HG03064 (cell line): ENCODE data around the gene FNDC5.

Experiments used
- ATAC-seq: cut with Tn5 transposase; IDR thresholded peaks from one replicate; pipeline ENCODE4 v1.9.1; 2021; ENCODE audit warnings: low read depth; ENCODE audit not compliant: unreplicated experiment

Gene FNDC5

DNA sequence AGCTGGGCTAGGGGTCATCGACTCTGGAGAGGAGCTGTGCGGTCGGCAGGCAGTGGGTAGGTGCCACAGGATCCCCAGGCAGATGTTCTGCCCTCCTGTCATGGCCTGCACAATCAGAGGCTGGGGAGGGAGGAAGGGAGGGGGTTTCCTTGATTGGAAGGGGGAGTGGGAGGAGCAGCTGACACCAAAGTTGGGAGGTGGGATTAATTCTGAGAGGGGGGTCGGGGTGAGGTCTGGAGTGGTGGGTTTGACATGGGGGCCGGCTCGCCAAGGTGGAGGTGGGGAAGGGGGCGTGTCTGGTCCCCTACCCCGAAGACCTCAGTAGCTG, 14.9 kb upstream of the FNDC5 start:
- no peak for ATAC-seq

DNA sequence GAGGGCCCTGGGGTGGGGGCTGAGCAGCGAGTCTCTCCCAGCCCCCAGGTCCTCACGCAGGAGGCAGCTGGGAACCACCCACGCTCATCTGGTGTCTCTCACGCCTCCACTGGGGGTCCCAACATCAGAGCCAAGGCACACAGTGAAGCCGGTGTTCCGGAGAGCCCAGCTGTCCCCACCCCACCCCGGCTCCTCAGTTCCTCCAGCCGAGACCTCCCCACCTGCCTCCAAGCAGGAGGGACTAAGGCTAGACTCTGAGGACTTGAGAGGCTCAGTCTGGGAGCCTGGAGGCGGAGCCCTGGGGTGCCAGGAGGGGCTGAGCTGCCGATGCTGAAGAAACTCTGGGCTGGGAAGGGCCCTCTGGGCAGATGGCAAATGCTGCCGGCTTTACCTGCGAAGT, 14.0 kb upstream of the FNDC5 start:
- ATAC-seq = no peak

DNA sequence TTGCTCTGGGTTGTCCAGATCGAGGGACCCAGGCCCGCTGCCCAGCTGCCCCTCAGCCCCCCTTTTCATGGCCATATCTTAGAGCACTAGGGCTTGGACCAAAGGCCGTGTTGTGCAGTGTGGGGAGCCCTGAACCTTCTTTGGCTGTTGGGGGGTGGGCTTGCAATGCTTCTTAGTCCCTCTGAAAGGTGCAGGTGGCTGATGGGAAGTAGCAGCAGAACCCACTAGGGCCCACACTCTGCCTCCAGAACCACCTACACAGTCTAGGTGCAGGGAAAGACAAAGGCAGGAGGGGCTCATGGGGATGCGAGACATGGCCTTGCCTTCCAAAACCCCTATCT, 13.3 kb upstream of the FNDC5 start:
- ATAC-seq = no peak

DNA sequence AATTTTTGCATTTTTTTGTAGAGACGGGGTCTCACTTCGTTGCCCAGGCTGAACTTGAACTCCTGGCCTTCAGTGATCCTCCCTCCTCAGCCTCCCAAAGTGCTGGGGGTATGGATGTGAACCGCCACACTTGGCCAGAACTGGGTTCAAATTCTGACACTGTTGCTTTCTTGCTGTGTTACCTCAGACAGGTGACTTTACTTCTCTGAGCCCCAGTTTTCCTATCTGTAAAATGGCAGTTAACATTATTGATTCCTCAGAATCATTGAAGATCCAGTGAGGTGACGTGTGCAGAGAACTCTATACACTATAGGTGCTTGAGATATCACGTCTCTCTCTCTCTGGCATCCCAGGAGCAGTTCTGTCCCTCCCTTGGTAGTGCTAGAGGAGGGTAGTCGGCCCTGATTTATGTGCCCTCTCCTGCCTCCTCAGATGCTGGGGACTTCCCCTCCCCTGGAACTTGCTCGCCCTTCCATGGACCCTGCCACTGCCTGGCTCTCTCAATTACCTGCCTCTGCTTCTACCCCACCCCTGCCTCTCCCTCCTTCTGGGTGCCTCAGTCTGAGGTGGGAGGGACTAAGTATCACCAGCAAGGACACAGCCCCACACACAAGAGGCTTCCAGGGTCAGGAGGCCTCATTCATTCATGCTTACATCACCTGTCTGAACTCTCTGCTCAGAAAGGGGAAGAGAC, 12.8 kb upstream of the FNDC5 start:
- no peak for ATAC-seq

DNA sequence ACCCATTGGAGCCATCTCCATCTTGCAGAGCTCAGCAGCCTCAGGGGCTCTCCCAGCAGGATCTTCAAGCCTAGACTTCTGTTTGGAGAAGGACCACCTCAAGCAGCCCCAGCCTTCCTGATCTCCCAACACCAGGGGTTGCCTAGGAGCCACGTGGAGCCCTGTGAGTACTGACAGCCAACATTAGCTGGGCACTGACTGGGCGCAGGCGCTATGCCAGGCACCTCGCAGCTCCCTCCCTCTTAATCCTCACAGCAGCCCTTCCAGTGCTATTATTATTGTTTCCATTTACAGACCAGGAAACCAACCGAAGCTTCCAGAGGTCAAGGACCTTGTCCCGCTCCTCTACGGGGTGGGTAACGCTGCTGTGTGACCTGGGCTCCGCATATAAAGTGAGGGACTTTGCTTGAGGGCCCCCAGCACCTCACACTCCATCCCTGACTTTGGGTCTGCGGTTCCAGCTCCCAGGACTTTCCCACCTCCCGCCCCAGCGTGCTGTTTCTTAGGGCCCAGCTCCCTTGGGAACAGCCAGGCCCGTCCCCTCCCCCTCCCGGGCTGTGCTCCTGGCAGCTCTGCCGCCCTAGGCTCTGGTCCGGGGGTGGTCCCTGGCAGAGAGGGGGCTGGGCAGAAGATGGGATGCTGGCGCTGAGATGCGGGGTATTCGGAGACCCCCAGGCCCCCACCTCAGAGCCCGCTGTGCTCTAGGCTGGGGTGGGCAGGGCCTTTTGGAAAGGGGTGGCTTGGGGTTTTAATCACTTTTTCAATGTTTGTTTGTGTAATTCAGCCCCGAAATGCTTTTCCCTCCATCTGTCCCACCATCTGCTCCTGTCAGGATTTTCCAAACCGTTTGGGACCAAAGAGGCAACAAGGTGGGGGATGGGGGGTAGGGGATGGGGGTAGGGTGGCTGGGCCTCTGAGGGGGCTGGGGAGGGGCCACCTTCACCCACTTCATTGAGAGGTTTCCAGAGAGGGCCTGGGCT, 11.4 kb upstream of the FNDC5 start:
- ATAC-seq = no peak

DNA sequence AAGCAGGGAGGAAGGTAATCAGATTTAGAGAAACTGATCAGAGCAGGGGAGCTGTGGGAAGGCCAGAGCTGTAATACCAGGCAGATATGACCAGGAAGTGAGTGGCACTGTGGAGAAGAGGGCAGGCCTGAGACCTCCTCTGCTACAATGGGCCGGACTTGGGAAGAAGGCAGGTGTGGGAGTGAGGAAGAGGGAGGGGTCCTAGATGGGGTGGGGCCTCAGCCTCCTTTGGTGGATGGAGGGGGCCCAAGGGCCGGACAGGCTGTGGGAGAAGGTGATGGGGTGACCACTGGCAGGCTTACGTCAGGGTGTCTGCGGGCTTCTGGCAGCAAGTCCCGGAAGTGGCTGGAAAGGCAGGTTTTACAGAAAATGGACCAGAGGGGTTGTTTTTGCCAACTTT, 10.6 kb upstream of the FNDC5 start:
- ATAC-seq = no peak

DNA sequence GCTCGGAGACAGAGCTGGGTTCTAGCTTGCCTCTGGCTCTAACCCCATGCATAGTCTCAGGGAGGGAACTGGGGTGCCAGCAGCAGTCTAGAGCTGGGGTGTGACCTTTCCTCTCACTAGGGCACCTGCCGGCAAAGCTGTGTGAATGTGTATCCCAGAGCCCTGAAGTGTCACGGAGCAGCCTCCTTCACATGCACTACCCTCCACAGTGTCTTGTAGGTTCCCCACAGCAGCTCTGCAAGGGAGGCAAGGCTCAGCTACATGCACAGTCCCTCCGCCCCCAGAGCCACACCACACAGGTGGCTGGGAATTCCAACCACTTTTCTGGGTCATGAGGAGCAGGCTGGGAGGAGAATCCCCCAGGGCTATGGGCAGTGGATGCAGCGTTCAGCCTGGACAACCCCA, 7.9 kb upstream of the FNDC5 start:
- ATAC-seq = no peak

DNA sequence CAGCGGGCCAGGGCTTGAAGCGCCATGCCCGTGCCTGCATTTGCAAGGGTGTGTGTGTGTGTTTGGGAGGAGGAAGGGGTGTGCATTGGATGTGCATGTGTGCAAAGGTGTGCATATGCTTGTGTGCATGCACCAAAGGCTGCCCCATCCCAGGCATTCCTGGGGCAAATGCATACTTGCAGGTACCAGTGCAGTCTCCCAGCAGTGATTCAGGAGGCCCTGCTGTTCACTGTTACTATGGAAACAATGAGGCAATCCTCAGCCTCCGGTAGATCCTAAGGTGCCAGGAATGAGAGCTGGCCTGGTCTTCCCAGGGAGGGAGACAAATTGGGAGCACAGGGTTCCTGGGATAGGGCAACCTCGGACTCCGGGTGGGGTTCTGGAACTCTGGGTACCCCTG, 7.5 kb upstream of the FNDC5 start:
- ATAC-seq = no peak

DNA sequence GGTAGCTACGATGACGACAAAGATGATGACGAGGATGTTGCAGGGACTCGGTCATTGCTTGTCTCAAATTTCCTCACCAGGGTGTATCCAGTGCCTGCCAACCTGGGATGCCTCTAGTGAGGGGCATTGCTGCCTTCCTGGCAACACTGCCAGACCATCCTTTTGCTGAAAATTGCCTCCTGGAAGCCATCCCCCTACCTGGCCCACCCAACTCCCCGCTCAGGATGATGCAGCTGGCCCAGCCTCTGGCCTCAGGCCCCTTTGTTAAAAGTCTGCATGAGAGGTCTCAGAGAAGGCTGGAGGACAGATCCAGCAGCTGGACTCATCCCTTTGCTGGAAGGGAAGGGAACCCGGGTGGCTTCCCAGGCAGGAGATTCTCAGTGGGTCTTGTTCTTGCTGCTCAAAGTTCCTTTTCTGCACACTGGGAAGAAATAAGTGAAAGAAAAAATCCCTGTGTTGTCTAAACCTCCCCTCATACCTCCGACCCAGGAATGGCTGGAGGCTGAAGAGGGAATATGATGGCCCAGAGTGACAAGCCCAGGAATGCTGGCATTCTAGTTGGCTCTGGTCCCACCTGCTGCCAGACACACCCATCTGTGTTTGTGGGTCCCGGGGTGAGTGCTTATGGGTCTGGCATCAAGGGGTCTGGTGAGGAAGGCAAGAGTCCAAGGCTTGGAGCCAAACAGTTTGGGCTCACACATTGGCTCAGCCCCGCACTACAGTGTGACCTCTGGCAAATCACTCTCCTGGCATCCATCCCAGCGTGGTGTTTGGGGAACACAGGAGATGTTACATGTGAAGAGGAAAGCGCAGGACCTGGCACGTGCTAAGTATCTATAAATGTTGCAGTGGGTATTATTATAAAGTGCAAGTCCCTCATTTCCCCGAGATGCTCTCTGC, 6.7 kb upstream of the FNDC5 start:
- no peak for ATAC-seq

DNA sequence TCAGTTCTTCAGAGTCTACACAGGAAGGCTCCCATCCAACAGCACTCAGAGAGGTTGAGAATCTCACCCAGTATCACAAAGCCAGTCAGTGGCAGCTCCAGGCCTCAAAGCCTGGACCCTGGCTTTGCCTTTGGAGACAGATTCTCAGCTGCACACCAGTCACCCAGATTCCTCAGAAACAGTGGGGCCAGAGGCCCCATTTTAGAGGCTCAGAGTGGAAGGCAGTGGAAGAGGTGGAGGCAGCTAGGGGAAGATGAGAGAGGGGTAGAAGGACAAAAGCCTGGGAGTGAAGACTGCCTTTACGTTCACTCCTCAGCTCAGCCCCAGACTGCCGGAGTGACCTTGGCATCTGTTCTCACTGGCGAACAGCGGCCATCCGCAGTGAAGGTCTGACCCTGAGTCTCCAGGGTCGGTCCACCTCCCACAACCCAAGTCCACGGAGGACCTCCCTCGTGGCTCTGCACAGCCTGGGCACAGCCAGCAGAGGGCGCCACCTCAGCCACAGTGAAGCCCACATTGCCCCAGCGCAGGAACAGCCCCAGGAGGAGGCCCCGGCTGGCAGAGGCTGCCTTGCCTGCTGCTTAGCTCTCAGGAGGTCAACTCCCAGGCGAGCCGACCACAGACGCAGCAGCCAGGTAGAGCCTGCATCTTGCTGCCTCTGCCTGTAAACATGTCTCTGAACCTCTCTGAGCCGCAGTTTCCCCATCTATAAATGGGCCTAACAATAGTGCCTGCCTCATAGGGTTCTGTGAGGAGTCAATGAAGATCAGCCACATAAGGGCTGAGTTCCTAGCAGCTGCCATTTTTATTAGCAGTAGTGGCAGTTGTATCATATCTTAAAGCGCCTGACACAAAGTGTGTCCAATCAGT, 5.9 kb upstream of the FNDC5 start:
- no peak for ATAC-seq

DNA sequence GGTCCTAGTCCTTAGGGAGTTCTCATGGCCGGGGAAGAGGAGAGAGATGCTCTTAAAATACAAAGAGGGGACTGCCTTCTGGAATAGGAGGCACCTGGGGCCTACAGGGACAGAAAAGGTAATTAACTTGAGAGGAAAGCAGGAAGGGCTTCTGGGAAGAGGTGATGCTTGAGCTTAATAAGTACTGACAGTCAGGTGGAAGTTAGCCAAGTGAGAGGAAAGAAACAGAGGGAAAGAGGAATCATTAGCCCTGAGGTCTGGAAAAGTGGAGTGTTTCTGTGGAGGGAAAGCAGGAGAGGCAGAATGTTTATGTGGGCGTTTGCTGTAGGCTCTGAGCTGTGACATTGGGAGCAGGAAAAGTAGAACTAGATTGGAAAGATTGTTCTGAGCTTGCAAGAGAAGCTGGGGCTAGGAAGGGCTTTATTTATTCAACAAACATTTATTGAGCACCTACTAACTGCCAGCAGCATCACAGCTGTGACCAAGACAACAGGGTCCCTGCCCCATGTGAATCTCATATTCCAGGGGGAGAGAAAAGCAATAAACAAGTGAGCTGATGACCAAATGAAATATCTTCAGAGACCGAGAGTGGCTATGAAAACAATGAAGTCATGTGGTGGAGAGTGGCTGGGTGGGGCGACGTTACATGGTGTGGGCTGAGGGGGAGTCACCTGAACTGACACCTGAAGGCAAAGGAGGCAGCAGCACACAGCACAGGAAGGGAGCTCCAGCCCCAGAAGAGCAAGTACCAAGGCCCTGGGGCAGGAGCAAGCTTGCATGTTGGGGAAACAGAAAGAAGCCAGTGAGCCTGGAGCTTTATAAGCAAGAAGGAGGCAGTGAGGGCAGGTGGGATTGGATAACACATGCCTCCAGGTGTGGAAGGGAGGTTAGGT, 4.4 kb upstream of the FNDC5 start:
- ATAC-seq = no peak

DNA sequence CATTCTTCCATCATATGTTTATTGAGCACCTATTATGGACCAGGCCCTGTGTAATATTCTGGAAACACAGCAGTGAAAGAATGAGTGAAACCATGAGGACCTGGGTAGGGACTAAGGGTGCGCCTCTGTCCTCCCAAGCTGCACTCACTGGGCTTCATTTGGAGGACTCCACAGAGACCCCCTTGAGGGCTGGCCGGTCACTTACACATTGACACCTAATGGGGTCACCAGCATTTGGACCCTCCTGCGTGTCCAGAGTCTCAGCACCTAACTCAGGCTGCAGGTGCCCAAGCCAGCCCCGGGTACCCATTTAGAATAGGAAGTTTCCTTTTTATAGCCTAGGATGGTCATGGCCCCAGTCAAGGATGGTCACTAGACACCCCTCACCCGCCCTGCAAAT, 2.8 kb upstream of the FNDC5 start:
- ATAC-seq = no peak

DNA sequence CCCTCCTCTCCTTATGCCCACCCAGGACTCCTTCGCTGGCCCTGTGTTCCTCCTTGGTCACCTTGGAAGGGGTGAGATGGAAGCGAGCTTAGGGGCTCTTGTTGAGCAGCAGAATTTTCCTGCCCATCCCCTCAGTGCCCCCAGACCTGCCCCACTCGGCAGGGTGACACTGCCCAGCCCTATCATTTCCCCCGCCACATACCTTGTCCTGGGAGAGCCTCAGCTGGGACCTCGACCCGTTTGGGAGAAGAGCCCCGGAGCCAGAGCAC, 1.4 kb upstream of the FNDC5 start:
- no peak for ATAC-seq

DNA sequence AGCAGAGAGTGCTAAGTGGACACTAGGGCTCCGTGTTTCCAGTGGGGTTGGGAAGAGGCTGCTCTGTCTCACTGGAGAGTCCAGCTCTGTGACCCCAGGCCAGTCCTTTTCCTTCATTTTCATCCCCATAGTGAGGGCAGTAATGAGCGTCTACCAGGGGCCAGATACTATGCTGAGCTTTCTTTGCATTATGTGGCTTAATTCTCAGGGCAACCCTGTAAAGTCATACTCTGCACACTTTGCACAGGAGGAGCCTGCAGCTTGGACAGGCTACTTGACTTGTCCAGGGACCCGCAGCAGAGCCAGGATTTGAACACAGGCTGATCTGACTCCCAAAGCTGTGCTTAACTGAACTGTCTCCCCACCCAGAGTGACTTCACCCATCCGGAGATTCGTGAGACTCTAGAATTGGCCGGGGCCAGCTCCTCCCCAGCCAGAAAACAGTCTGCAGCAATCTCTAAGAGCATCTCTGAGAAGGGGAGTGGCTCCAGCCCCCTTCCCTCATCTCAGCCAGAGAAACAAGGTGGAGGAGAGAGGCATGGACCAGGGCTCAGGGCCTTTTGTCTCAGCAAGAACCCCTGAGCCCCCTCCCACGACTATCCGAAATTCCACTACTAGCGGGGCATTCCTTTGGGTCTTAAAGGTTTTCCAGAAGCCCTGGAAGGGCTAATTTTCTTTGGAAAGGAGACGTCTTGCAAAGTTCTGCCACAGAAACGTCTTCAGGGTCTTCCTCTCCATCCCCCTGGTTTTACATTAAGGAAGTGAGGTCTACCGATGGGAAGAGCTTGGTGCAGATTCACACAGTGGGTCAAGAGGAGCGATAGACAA, 866 bp upstream of the FNDC5 start:
- no peak for ATAC-seq

DNA sequence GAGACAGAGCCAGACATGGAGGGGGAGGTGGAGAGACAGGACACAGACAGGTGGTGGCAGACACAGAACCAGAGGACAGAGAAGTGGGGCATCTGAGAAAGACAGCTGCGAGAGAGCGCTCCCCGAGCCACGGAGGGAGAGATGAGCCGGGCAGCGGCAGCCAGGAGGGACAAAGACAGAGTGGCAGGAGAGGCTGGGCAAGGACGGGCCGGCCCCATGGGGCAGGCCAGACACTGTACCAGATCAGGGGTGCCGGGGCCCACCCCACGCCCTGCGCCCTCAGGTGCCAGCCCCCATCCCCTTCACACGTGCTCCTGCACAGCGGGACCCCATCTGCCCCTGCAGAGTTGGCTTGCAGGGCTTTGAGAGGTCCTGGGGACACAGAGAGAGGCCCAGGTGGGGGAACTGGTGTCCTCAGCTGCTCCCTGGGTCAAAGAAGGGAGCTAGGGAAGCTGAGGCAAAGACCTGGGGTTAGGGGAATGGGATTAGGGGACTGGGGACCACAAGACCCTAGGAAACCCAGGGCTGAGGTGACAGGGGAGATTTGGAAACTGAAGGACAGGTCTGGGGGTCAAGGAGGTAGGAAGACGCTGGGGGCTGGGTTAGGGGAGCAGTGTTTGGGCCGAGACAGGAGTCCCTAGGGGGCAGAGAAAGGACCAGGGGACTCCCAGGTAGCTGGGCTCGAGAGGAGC, 643 bp downstream of the FNDC5 start:
- ATAC-seq = no peak

DNA sequence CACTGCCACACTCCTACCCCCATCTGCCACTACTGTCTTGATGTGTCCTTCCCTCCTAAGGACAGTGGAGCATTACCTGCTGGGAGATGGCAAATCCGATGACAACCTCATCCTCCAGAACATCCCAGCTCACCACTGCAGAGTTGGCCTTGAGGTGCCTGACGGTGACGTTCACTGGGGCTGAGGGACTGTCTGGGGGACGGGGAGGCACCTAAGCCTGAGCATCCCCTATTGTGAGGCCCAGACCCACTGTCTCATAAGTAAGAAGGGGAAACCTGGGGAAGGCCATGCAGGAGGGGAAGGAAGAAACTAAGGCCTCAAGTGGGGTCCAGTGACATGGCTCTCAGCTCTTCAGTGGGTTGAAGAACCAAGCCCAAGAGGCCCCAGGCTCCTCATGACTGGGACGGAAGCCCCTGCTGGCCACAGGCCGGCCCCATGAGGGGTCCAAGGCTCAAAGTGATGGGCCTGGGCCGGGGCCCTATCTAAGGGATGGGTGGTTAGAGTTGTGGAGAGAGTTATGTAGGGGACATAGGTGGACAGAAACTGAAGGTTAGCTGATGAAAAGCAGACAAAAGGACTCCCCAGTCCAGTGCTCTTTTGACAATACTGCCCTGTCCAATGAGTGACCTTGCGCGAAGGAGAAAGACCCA, 1.8 kb downstream of the FNDC5 start:
- ATAC-seq = no peak

DNA sequence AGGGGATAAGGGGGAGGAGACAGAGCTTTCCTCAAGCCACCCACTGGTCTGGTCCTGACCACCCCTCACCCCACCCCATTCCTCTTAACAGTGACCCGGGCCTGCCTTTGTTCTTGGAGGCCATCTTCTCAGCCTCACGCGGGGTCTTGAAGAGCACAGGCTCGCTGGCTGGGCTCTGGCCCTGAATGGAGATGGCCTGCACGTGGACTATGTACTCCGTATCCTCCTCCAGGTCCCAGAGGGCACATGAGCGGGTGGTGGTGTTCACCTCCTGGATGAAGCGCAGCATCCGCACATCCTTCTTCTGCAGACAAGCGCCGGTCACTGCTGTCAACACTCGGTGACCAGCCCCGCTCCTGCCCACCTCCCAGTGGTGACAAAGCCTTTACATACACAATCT, 2.6 kb downstream of the FNDC5 start:
- no peak for ATAC-seq

DNA sequence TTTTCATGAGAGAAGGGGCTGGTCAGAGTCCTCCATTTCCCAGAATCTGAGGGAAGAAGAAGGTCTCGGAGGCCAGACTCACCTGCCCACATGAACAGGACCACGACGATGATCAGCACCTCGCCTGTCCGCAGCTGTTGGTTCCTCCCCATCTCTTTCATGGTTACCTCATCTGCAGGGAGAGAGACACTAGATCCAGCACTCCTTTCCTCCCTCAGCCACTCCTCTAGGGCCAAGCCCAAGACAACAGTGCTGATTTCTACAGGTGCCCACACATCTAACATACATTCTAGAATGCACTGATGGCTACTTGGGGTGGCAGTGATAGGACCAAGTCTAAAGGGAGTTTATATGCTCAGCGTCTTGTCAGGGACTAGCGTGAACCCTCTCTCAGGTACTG, 3.0 kb downstream of the FNDC5 start:
- no peak for ATAC-seq
